Right lobe of liver (tissue), 4 donors: Measurements from ENCODE around the gene C4orf50.

Experiments
- CTCF ChIP-seq, 4 donors: fragments of 200-600 bp in 3 of 4; fragments of 450-650 bp in 1 of 4; IDR thresholded peaks; one replicate each; pipeline versions ENCODE4 v1.5.1 to v1.8.0; 2016 to 2022; ENCODE audit warnings: antibody characterized with exemption in 4 of 4, mild to moderate bottlenecking in 2 of 4
- POLR2A ChIP-seq: fragments of 450-650 bp; IDR thresholded peaks from one replicate; pipeline ENCODE4 v1.6.1; 2017; ENCODE audit warnings: antibody characterized with exemption, mild to moderate bottlenecking
- donor health status: DM: no; HTN: no; CAD: no.
- donor health status: DM: no; HTN: no; CAD: no.
- donor health status: DM: no; HTN: yes; CAD: no.

GRCh38 chr4:5887361-5888221, 130.6 kb downstream of the C4orf50 start:
- TF ChIP-seq CTCF (IDR thresholded peaks at IDR 0.05) (no peak), POLR2A (no peak)
